HepG2 (cell line): ENCODE results near the gene ANO6. TPM values are rescaled to one million over a fixed set of nuclear protein-coding genes. Genes with fewer than 3 reads are reported as not detected.

Experiments
- ATAC-seq: fragments of 200-7000 bp; cut with Tn5 transposase; 3 replicates; pipeline ENCODE4 v1.9.1; 2020; ENCODE audit warnings: mild to moderate bottlenecking, moderate library complexity
- BruUV-seq: library from RNA; stranded (reverse); fragments of 400-500 nt; replicated peaks from 2 replicates; lab custom pipeline; 2021; lab: Mats Ljungman, UMichigan
- CTCF ChIA-PET: fragments of 300-600 bp; formaldehyde crosslinking; extraction: SDS; loops from one replicate; lab custom pipeline; 2021; ENCODE audit warnings: low total read pairs, inconsistent platforms, low intra/inter-chr PET ratio; lab: Yijun Ruan, JAX
- POLR2A ChIA-PET: fragments of 350-600 bp; sonication (Branson Sonifier 250); formaldehyde crosslinking; loops from one replicate; lab custom pipeline; 2020; ENCODE audit warnings: antibody characterized with exemption, inconsistent platforms; lab: Yijun Ruan, JAX
- DNase-seq: peaks from one replicate; pipeline ENCODE4 v3.0.0-alpha.2; 2015; ENCODE audit warnings: low spot score
- FAIRE-seq: peaks from 3 replicates; lab custom pipeline; 2011; peaks lifted over from hg19 to GRCh38; lab: Jason Lieb, UNC
- H2AFZ ChIP-seq: one replicate; pipeline ENCODE4 v1.6.1; 2011; ENCODE audit warnings: low read length, inconsistent platforms
- H3K27ac ChIP-seq: fragments of 300-600 bp; 3 replicates; pipeline ENCODE4 v1.8.0; 2011; ENCODE audit warnings: mixed run types, mild to moderate bottlenecking, mixed read lengths, low read length, inconsistent platforms; ENCODE audit not compliant: insufficient read depth; ENCODE audit errors: extremely low read length
- H3K27me3 ChIP-seq, 2 experiments: fragments of 200-600 bp in 1 of 2; 2 replicates in 1 of 2; 3 replicates in 1 of 2; pipeline versions ENCODE4 v1.6.0 to v1.8.0; 2011; ENCODE audit warnings: low read length in 2 of 2, mild to moderate bottlenecking in 2 of 2, moderate library complexity in 2 of 2, inconsistent platforms in 1 of 2; ENCODE audit not compliant: insufficient read depth in 2 of 2, control insufficient read depth in 1 of 2
- H3K36me3 ChIP-seq, 2 experiments: fragments of 200-600 bp in 1 of 2; replicated peaks in 1 of 2; 2 replicates in 1 of 2; 3 replicates in 1 of 2; pipeline versions ENCODE4 v1.5.1 to v1.8.0; 2011; ENCODE audit warnings: low read length in 2 of 2, inconsistent platforms in 1 of 2; ENCODE audit not compliant: insufficient read depth in 2 of 2, control insufficient read depth in 1 of 2
- H3K4me1 ChIP-seq: 2 replicates; pipeline ENCODE4 v1.5.1; 2012; ENCODE audit warnings: low read length, inconsistent platforms; ENCODE audit not compliant: insufficient read depth
- H3K4me2 ChIP-seq: 2 replicates; pipeline ENCODE4 v1.6.0; 2011; ENCODE audit warnings: low read depth, low read length, inconsistent platforms
- H3K4me3 ChIP-seq, 3 experiments: fragments of 200-600 bp in 1 of 3; sonication (generic), shearing (Covaris generic) in 1 of 3; replicated peaks in 1 of 3; 2 replicates each; pipeline ENCODE4 v1.5.1; 2011 to 2016; ENCODE audit warnings: low read length in 3 of 3, inconsistent platforms in 2 of 3, low read depth in 2 of 3, mild to moderate bottlenecking in 2 of 3, control low read depth in 1 of 3, mixed read lengths in 1 of 3; ENCODE audit not compliant: insufficient read depth in 1 of 3
- H3K79me2 ChIP-seq: one replicate; pipeline ENCODE4 v1.6.1; 2011; ENCODE audit warnings: low read length, inconsistent platforms; ENCODE audit not compliant: insufficient read depth
- H3K9ac ChIP-seq: 2 replicates; pipeline ENCODE4 v1.6.0; 2011; ENCODE audit warnings: mild to moderate bottlenecking, low read depth, low read length, inconsistent platforms; ENCODE audit not compliant: insufficient read depth
- H3K9me3 ChIP-seq: 2 replicates; pipeline ENCODE4 v1.5.1; 2012; ENCODE audit warnings: mild to moderate bottlenecking, low read length
- H4K20me1 ChIP-seq: 2 replicates; pipeline ENCODE4 v1.6.0; 2011; ENCODE audit warnings: inconsistent platforms, mild to moderate bottlenecking, low read length, moderate library complexity; ENCODE audit not compliant: insufficient read depth
- AHR ChIP-seq: IDR thresholded peaks from 2 replicates; pipeline ENCODE4 v1.6.1; 2018; ENCODE audit warnings: missing genetic modification reagents, missing compliant biosample characterization
- EEA1 ChIP-seq: sonication (generic); formaldehyde crosslinking; IDR thresholded peaks from 2 replicates; pipeline ENCODE4 v1.5.1; 2020; ENCODE audit warnings: mild to moderate bottlenecking, missing genetic modification reagents, borderline replicate concordance
- HNRNPK ChIP-seq: fragments of 200-400 bp; formaldehyde crosslinking; IDR thresholded peaks from 2 replicates; pipeline ENCODE4 v1.6.1; 2018; ENCODE audit warnings: low read length, low read depth, moderate library complexity, mild to moderate bottlenecking; ENCODE audit not compliant: poor library complexity, severe bottlenecking
- HOXA3 ChIP-seq: sonication (generic); formaldehyde crosslinking; IDR thresholded peaks from 2 replicates; pipeline ENCODE4 v1.5.0; 2020; ENCODE audit warnings: missing genetic modification reagents
- IRF2 ChIP-seq: IDR thresholded peaks from 2 replicates; pipeline ENCODE4 v1.6.1; 2018; ENCODE audit warnings: missing genetic modification reagents, missing compliant biosample characterization
- KDM2A ChIP-seq: sonication (generic); formaldehyde crosslinking; IDR thresholded peaks from 2 replicates; pipeline ENCODE4 v1.4.0; 2020; ENCODE audit warnings: low read depth, missing genetic modification reagents, borderline replicate concordance
- PHB2 ChIP-seq: fragments of 450-650 bp; IDR thresholded peaks from 2 replicates; pipeline ENCODE4 v1.6.1; 2018; ENCODE audit not compliant: partially characterized antibody
- PRMT3 ChIP-seq: sonication (generic); formaldehyde crosslinking; IDR thresholded peaks from 2 replicates; pipeline ENCODE4 v1.8.1; 2022; ENCODE audit warnings: low read depth, mild to moderate bottlenecking, moderate library complexity, missing genetic modification reagents, borderline replicate concordance
- RAD21 ChIP-seq: fragments of 450-650 bp; formaldehyde crosslinking; IDR thresholded peaks from 2 replicates; pipeline ENCODE4 v1.5.0; 2020; ENCODE audit warnings: mild to moderate bottlenecking
- RFX1 ChIP-seq: fragments of 450-650 bp; IDR thresholded peaks from 2 replicates; pipeline ENCODE4 v1.6.1; 2017
- RXRA ChIP-seq: sonication (generic); formaldehyde crosslinking; IDR thresholded peaks from 2 replicates; pipeline ENCODE4 v1.5.1; 2020; ENCODE audit warnings: missing genetic modification reagents
- SALL1 ChIP-seq: sonication (generic); formaldehyde crosslinking; IDR thresholded peaks from 2 replicates; pipeline ENCODE4 v1.8.0; 2022; ENCODE audit warnings: mild to moderate bottlenecking, missing genetic modification reagents
- SIN3B ChIP-seq: fragments of 150-350 bp; IDR thresholded peaks from 2 replicates; pipeline ENCODE4 v1.6.1; 2014; ENCODE audit warnings: low read length
- SMC3 ChIP-seq: IDR thresholded peaks from 2 replicates; pipeline ENCODE4 v1.6.1; 2011; ENCODE audit warnings: low read length, improper control_type of control experiment
- STAG1 ChIP-seq: sonication (generic); formaldehyde crosslinking; IDR thresholded peaks from 2 replicates; pipeline ENCODE4 v1.4.0; 2020; ENCODE audit warnings: missing genetic modification reagents
- ZBTB21 ChIP-seq: sonication (generic); formaldehyde crosslinking; IDR thresholded peaks from 2 replicates; pipeline ENCODE4 v1.4.0; 2020; ENCODE audit warnings: missing genetic modification reagents
- ZNF263 ChIP-seq: sonication (generic); formaldehyde crosslinking; IDR thresholded peaks from 2 replicates; pipeline ENCODE4 v1.4.0; 2020; ENCODE audit warnings: missing genetic modification reagents
- ZNF30 ChIP-seq: sonication (generic); formaldehyde crosslinking; IDR thresholded peaks from 2 replicates; pipeline ENCODE4 v1.5.0; 2020; ENCODE audit warnings: mild to moderate bottlenecking, missing genetic modification reagents
- ZNF331 ChIP-seq: sonication (generic); formaldehyde crosslinking; IDR thresholded peaks from 2 replicates; pipeline ENCODE4 v1.4.0; 2020; ENCODE audit warnings: missing genetic modification reagents
- ZNF44 ChIP-seq: sonication (generic); formaldehyde crosslinking; IDR thresholded peaks from 2 replicates; pipeline ENCODE4 v1.5.1; 2020; ENCODE audit warnings: mild to moderate bottlenecking, missing genetic modification reagents
- ZNF605 ChIP-seq: sonication (generic); formaldehyde crosslinking; IDR thresholded peaks from 2 replicates; pipeline ENCODE4 v1.8.0; 2022; ENCODE audit warnings: mild to moderate bottlenecking, missing genetic modification reagents
- ZNF713 ChIP-seq: sonication (generic); formaldehyde crosslinking; IDR thresholded peaks from 2 replicates; pipeline ENCODE4 v1.4.0; 2020; ENCODE audit warnings: mild to moderate bottlenecking, missing genetic modification reagents
- ZNF766 ChIP-seq: sonication (generic); formaldehyde crosslinking; IDR thresholded peaks from 2 replicates; pipeline ENCODE4 v1.5.0; 2020; ENCODE audit warnings: missing genetic modification reagents, borderline replicate concordance
- ZNF780A ChIP-seq: sonication (generic); formaldehyde crosslinking; IDR thresholded peaks from 2 replicates; pipeline ENCODE4 v1.8.0; 2022; ENCODE audit warnings: mild to moderate bottlenecking, missing genetic modification reagents, moderate library complexity
- WGBS: methylation state at CpG from one replicate; pipeline ENCODE4 v1.1.6; 2017; ENCODE audit warnings: low lambda C conversion rate; 5-methylcytosine and 5-hydroxymethylcytosine counted together
- in situ Hi-C: cut with HindIII; loops from 2 replicates; pipeline ENCODE4 v1.10.0; 2017; ENCODE audit warnings: low pct_unique_long_range_greater_than_20kb; ENCODE audit not compliant: extremely low pct_ligation_motif_present
- intact Hi-C: fragments of 100-400 bp; cut with micrococcal nuclease; formaldehyde crosslinking; loops from one replicate; pipeline ENCODE4 v1.10.0; 2022; ENCODE audit not compliant: unreplicated experiment
- polyA plus RNA-seq, 8 experiments: library from polyadenylated mRNA; depleted of rRNA in 3 of 8; stranded (reverse) in 7 of 8; unstranded in 1 of 8; fragments of >200 nt; fragmentation: Illumina TruSeq in 4 of 8; extraction: Trizol in 4 of 8; gene quantifications; 2 replicates each; pipeline versions ENCODE4 v1.2.1 to v1.2.3, GENCODE V29; 2011 to 2016; ENCODE audit warnings: low read depth in 4 of 8, missing spikeins in 1 of 8, mixed read lengths in 1 of 8; ENCODE audit not compliant: insufficient read depth in 1 of 8
- total RNA-seq, 5 experiments: library from RNA; depleted of rRNA; stranded (reverse); fragments of >200 nt; fragmentation: Illumina TruSeq; extraction: Trizol; gene quantifications; 2 replicates each; pipeline ENCODE4 v1.2.3, GENCODE V29; 2016; ENCODE audit warnings: low read depth in 1 of 5

The ANO6 gene
- total and polyA plus RNA-seq, 2 of the 13 experiments (the other 11 are each of a cell fraction or from before 2014, with no cell fraction given) = 37.8 to 57.1 TPM

DNA sequence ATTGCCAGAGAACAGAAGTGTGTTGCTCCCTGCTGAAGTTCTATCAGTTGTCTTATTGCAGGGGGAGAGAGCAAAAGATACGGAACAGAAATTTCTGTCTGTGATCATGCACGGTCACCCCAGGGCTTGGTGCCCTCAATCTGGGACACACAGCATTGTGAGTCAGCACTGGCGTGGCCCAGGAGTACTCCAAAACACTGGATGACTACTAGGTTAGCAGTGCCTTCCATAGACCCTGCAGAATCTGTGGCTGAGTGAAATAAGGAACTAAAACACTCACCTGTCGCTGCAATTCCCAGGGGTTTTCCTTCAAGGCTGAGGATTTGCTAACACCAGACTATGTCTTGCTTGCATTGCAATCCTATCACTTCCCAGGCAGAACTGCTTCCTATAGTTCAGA lies 165.5 kb downstream of the ANO6 start:
- Histone ChIP-seq H4K20me1 (no peaks in the 10 kb centered on the region), H3K4me1 (no peaks in the 10 kb centered on the region), H3K4me2 (no peak overlapping the region), H3K27me3 (no peaks in the 10 kb centered on the region), H3K9me3 (no peaks in the 10 kb centered on the region), H3K36me3 (peaks cover 11 to 44% of the 10 kb centered on the region in 2 experiments), H3K4me3 (no peak overlapping the region), H3K79me2 (no peaks in the 10 kb centered on the region), H3K9ac (no peak overlapping the region), H3K27ac (no peak overlapping the region), H2AFZ (no peak overlapping the region)
- ChIA-PET POLR2A (no interaction called here), CTCF (no interaction called here)
- DNase-seq = no peak
- no TSS peak for BruUV-seq
- TF ChIP-seq ZNF605 (CRISPR knock-in tag) (no peak), ZBTB21 (CRISPR knock-in tag) (no peak), HOXA3 (CRISPR knock-in tag) (no peak), SALL1 (CRISPR knock-in tag) (no peak), HNRNPK (no peak), ZNF713 (CRISPR knock-in tag) (no peak), EEA1 (no peak)
- FAIRE-seq = no peak
- WGBS = 100% methylated on average over 3 of the region's 4 CpGs
- no peak for ATAC-seq
- intact Hi-C loops = no loop called here
- in situ Hi-C loops = loop anchor here (10.0 kb wide), 1 partner anchor 207 kb away; no protein-coding TSS in a partner anchor

- H3K27ac ChIP-seq = no peak overlapping the region
- no peaks in the 10 kb centered on the region for H3K4me1 ChIP-seq
- ATAC-seq (peak; percentile 69; the same call in 2 of the 3 replicates), DNase-seq (peak; percentile 29), FAIRE-seq (no peak)
- POLR2A ChIA-PET = no interaction called here
- CTCF ChIA-PET = interaction anchor here (0.7 to 1.6 kb wide), 5 partner anchors 119 to 258 kb away, joined by 3 to 16 read pairs (median 4); no protein-coding TSS in a partner anchor
- H3K9ac ChIP-seq = no peak overlapping the region
- no peaks in the 10 kb centered on the region for H3K27me3 ChIP-seq
- no TSS peak for BruUV-seq
- no peaks in the 10 kb centered on the region for H4K20me1 ChIP-seq
- no peak overlapping the region for H3K4me3 ChIP-seq
- H3K4me2 ChIP-seq = no peak overlapping the region
- H2AFZ ChIP-seq = no peak overlapping the region
- no peaks in the 10 kb centered on the region for H3K79me2 ChIP-seq
- WGBS = 62% methylated on average over 1 of the region's 1 CpG
- intact Hi-C loops = loop anchor here (1.0 to 5.0 kb wide), 4 partner anchors 106 to 218 kb away; partner anchors contain the start of gene ANO6
- peaks cover 12 to 42% of the 10 kb centered on the region in 2 experiments; a peak in 4 of 5 replicates for H3K36me3 ChIP-seq
- H3K9me3 ChIP-seq = no peaks in the 10 kb centered on the region
- in situ Hi-C loops = loop anchor here (10.0 kb wide), 1 partner anchor 214 kb away; no protein-coding TSS in a partner anchor
- no peak for TF ChIP-seq ZNF44 (CRISPR knock-in tag)
- TF ChIP-seq SIN3B = no peak
- no peak for TF ChIP-seq ZNF331 (CRISPR knock-in tag)
- TF ChIP-seq PRMT3 = no peak
- TF ChIP-seq PHB2 = no peak
- peak; percentile 80 for TF ChIP-seq STAG1 (CRISPR knock-in tag)
- TF ChIP-seq RXRA (CRISPR knock-in tag) = no peak
- TF ChIP-seq RFX1 = no peak
- TF ChIP-seq ZNF30 (CRISPR knock-in tag) = no peak
- TF ChIP-seq RAD21 (CRISPR knock-in tag) = peak; percentile 30; the same call in 1 of the 2 replicates
- TF ChIP-seq ZNF263 (CRISPR knock-in tag) = no peak
- no peak for TF ChIP-seq IRF2 (CRISPR knock-in tag)
- no peak for TF ChIP-seq ZNF766 (CRISPR knock-in tag)
- no peak for TF ChIP-seq AHR (CRISPR knock-in tag)
- no peak for TF ChIP-seq ZNF780A
- TF ChIP-seq KDM2A (CRISPR knock-in tag) = no peak
- TF ChIP-seq SMC3 = peak; percentile 75
Measured at GRCh38 chr12:45388545-45388944, 172.7 kb downstream of the ANO6 start.
